Vagina (tissue), 2 donors: ENCODE results near the gene SYNE1. TPM values are rescaled to one million over a fixed set of nuclear protein-coding genes. Genes with fewer than 3 reads are reported as not detected.
A peak's percentile ranks its signal among the peaks of the same experiment; 100 is the strongest.

ENCODE experiments used
- DNase-seq, 2 donors: peaks; one replicate each; pipeline ENCODE4 v3.0.0-alpha.2; 2017; ENCODE audit errors: extremely low spot score in 2 of 2
- H3K27ac ChIP-seq: fragments of 200-600 bp; sonication (generic); one replicate; pipeline ENCODE4 v1.5.1; 2019
- H3K27me3 ChIP-seq: fragments of 200-600 bp; sonication (generic); one replicate; pipeline ENCODE4 v1.5.1; 2019
- H3K36me3 ChIP-seq, 2 donors: fragments of 200-600 bp; sonication (generic); one replicate each; pipeline ENCODE4 v1.5.1; 2017 to 2019
- H3K4me1 ChIP-seq: fragments of 200-600 bp; sonication (generic); one replicate; pipeline ENCODE4 v1.5.1; 2019
- H3K4me3 ChIP-seq, 2 donors: fragments of 200-600 bp; sonication (generic); 1 replicate in 1 of 2; 2 replicates in 1 of 2; pipeline ENCODE4 v1.5.1; 2016 to 2019
- H3K9me3 ChIP-seq: fragments of 200-600 bp; sonication (generic); one replicate; pipeline ENCODE4 v1.5.1; 2019
- POLR2A ChIP-seq, 2 donors: fragments of 450-650 bp; IDR thresholded peaks; one replicate each; pipeline ENCODE4 v1.6.1; 2017; ENCODE audit warnings: antibody characterized with exemption in 2 of 2, mild to moderate bottlenecking in 2 of 2, moderate library complexity in 2 of 2
- POLR2AphosphoS5 ChIP-seq, 2 donors: sonication (generic); formaldehyde crosslinking; IDR thresholded peaks; one replicate each; pipeline ENCODE4 v1.9.0; 2017; ENCODE audit warnings: antibody characterized with exemption in 2 of 2, mild to moderate bottlenecking in 2 of 2, low read depth in 1 of 2; ENCODE audit not compliant: insufficient read depth in 1 of 2
- intact Hi-C: fragments of 100-400 bp; cut with DNase I; formaldehyde crosslinking; loops from one replicate; pipeline ENCODE4 v1.15.1; 2023
- total RNA-seq: library from RNA; depleted of rRNA; stranded (reverse); fragments of >200 nt; gene quantifications from one replicate; pipeline ENCODE4 v1.2.3, GENCODE V29; 2016
- TF ChIP-seq, protein P1 (sequence below), 3 experiments: fragments of 450-650 bp in 2 of 3; fragments of 200-600 bp in 1 of 3; sonication (generic) in 1 of 3; IDR thresholded peaks; one replicate each; pipeline ENCODE4 v1.5.1; 2017 to 2019; ENCODE audit warnings: antibody characterized with exemption in 3 of 3, mild to moderate bottlenecking in 2 of 3, moderate library complexity in 2 of 3

SYNE1 gene
- total RNA-seq, 1 donor from 2014 or later: 81.5 TPM

DNA sequence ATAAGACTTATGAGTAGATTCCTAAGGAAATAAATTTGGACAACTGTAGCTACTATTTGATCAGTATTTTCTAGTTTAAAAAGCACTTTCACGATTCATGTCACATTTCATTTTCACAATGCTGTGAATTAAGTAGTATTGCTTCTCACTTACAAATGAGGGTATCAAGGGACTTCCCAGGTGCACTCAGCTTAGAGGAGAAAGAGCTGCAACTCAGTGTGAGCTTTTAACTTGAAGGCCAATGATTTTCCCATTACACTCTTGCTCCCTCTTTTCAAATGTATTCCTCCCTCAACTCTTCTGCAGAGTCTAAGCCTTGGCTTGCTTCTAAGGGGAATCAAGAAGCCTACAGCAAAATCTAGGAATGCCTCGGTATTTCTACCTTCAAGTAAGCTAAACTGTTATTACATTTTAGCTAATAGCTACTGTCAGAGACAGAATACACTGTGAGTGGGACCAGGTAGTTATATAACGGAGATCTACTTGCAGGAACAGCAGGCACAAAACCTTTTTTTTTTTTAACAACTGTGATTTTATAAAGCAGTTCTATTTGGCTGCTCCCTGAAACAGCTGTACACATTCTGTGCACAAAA is 339.0 kb downstream of the SYNE1 start:
- H3K4me1 ChIP-seq: peaks cover 18% of the 10 kb centered on the region
- no peak overlapping the region for H3K27ac ChIP-seq
- peaks cover 0 to 7% of the 10 kb centered on the region in 2 donors for H3K36me3 ChIP-seq

DNA sequence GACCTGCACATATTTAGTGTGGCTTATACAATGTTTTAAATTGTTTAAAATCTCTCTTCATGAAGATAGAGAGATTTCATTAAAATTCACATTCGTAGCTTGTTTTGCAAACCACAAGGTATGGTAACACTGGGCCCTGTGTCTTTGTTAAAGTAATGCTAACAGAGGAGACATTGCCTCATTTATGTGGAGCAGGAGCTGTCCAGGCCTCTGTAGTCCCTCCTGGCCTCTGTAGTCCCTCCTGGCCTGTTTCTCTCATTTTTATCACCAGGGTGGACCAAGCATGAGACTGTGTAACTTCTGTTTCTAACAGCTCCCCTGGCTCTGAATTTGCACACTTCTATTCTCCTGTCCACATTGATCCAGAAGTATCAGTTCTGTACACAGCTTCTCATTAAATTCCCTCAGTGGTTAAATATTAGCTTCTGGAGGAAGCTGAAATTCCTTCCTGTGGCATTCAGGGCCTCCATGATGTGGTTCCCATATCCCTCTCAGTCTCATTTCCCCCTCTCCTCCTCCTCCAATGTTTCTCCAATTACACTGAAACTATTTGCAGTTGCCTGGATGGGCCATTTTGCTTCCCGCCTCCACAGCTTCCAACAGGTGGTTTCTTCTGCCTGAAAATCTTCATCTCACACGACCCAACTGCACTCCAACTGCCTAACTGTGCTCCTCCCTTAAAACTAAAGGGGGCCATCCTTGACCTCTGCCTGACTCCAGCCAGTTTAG is 340.4 kb downstream of the SYNE1 start:
- Histone ChIP-seq H3K4me3 (no peak overlapping the region), H3K27ac (peak overlapping the region; percentile 25), H3K4me1 (peaks cover 14% of the 10 kb centered on the region), H3K27me3 (no peaks in the 10 kb centered on the region), H3K9me3 (no peaks in the 10 kb centered on the region), H3K36me3 (peaks cover 0 to 17% of the 10 kb centered on the region in 2 donors)
- TF ChIP-seq, protein P1, sequence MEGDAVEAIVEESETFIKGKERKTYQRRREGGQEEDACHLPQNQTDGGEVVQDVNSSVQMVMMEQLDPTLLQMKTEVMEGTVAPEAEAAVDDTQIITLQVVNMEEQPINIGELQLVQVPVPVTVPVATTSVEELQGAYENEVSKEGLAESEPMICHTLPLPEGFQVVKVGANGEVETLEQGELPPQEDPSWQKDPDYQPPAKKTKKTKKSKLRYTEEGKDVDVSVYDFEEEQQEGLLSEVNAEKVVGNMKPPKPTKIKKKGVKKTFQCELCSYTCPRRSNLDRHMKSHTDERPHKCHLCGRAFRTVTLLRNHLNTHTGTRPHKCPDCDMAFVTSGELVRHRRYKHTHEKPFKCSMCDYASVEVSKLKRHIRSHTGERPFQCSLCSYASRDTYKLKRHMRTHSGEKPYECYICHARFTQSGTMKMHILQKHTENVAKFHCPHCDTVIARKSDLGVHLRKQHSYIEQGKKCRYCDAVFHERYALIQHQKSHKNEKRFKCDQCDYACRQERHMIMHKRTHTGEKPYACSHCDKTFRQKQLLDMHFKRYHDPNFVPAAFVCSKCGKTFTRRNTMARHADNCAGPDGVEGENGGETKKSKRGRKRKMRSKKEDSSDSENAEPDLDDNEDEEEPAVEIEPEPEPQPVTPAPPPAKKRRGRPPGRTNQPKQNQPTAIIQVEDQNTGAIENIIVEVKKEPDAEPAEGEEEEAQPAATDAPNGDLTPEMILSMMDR (IDR thresholded peaks at IDR 0.05): no peak
- TF ChIP-seq POLR2AphosphoS5 (IDR thresholded peaks at IDR 0.05; ENCODE audit: insufficient read depth in 1 of 2, low read depth in 1 of 2) (no peak), POLR2A (IDR thresholded peaks at IDR 0.05) (no peak)
- intact Hi-C loops: no loop called here
- no peak for DNase-seq

More for the DNA sequence above, 339.0 kb downstream of the SYNE1 start:
- intact Hi-C loops: no loop called here
- no peaks in the 10 kb centered on the region for H3K27me3 ChIP-seq
- no peaks in the 10 kb centered on the region for H3K9me3 ChIP-seq
- TF ChIP-seq POLR2AphosphoS5 (IDR thresholded peaks at IDR 0.05; ENCODE audit: insufficient read depth in 1 of 2, low read depth in 1 of 2) (no peak), POLR2A (IDR thresholded peaks at IDR 0.05) (no peak)
- TF ChIP-seq, protein P1 (IDR thresholded peaks at IDR 0.05): no peak
- no peak overlapping the region for H3K4me3 ChIP-seq
- no peak for DNase-seq

DNA sequence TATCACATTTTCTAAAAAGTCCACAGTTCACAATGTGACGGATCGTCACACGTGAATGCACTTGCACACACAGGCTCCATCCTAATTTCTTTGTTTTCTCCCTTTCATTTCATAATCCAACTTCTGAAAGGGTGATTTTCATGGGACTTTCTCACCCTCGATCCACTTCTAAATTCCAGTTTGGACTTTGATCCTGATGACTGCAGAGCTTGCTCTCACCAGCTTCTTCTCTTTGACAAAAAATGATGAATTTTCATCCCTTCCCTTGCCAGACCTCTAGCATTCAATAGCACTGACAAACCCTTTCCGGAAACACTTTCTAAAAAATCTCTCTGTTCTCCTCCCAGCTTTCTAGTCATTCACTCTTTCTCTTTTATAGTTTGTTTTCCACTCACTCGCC is 341.2 kb downstream of the SYNE1 start:
- Histone ChIP-seq H3K27ac (no peak overlapping the region), H3K27me3 (no peaks in the 10 kb centered on the region), H3K9me3 (no peaks in the 10 kb centered on the region), H3K4me1 (peaks cover 12% of the 10 kb centered on the region), H3K36me3 (peaks cover 0 to 23% of the 10 kb centered on the region in 2 donors), H3K4me3 (no peak overlapping the region)
- TF ChIP-seq POLR2AphosphoS5 (IDR thresholded peaks at IDR 0.05; ENCODE audit: insufficient read depth in 1 of 2, low read depth in 1 of 2): no peak
- TF ChIP-seq, protein P1 (IDR thresholded peaks at IDR 0.05): no peak
- no peak for TF ChIP-seq POLR2A (IDR thresholded peaks at IDR 0.05)
- no peak for DNase-seq
- intact Hi-C loops: no loop called here

DNA sequence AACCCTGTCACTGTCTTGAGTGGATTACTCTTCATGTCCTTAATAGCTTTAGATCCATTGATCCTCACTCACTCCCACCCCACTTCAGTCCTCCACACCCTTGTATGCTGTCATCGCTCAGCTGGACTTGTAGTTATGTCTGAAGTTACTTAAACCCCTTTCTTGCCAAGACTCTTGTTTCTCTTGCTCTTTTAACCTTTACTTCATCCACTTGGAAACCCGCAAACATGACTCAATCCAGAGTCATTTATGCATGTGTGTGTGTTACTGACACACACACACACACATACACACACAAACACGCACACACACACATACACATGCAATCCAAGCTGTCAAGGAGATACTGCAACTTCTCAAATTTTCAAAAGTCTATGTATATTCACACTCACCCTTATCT is 341.8 kb downstream of the SYNE1 start:
- no peak for TF ChIP-seq POLR2AphosphoS5 (IDR thresholded peaks at IDR 0.05; ENCODE audit: insufficient read depth in 1 of 2, low read depth in 1 of 2)
- TF ChIP-seq, protein P1 (IDR thresholded peaks at IDR 0.05): no peak
- TF ChIP-seq POLR2A (IDR thresholded peaks at IDR 0.05): no peak
- peak overlapping the region; percentile 17 for H3K27ac ChIP-seq
- no peaks in the 10 kb centered on the region for H3K9me3 ChIP-seq
- DNase-seq: no peak
- no peak overlapping the region for H3K4me3 ChIP-seq
- peaks cover 0 to 28% of the 10 kb centered on the region in 2 donors for H3K36me3 ChIP-seq
- no peaks in the 10 kb centered on the region for H3K27me3 ChIP-seq
- H3K4me1 ChIP-seq: peaks cover 6% of the 10 kb centered on the region
- intact Hi-C loops: no loop called here

DNA sequence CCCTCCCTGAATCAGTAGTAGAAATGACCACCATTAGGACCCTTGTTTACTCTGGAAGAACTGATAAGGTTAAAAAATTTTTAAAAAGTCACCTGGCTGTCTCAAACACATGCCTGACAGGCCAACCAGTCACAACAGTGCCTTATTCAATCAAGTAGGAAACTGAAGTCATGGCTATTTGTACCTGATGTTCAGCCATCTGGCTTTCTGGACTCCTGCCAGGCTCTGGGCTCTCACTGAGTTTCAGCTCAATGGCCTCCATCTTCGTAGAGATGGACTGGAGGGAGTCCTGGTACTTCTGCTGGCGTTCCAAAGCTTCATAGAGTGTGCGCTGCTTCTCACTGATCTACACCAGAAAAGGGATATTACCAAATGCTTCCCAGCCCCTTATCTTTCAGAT is 343.8 kb downstream of the SYNE1 start:
- no peak overlapping the region for H3K4me3 ChIP-seq
- H3K36me3 ChIP-seq: peaks cover 0 to 46% of the 10 kb centered on the region in 2 donors
- no peaks in the 10 kb centered on the region for H3K4me1 ChIP-seq
- TF ChIP-seq, protein P1 (IDR thresholded peaks at IDR 0.05): no peak
- no peak for TF ChIP-seq POLR2AphosphoS5 (IDR thresholded peaks at IDR 0.05; ENCODE audit: insufficient read depth in 1 of 2, low read depth in 1 of 2)
- TF ChIP-seq POLR2A (IDR thresholded peaks at IDR 0.05): no peak
- H3K27me3 ChIP-seq: no peaks in the 10 kb centered on the region
- no peaks in the 10 kb centered on the region for H3K9me3 ChIP-seq
- intact Hi-C loops: no loop called here
- no peak for DNase-seq
- H3K27ac ChIP-seq: no peak overlapping the region
